Umbilical cord (tissue), 2 donors: ENCODE measurements around the gene ATP11C. TPM values are rescaled to one million over a fixed set of nuclear protein-coding genes. Genes with fewer than 3 reads are reported as not detected.

Experiments
- DNase-seq: peaks from one replicate; pipeline ENCODE4 v3.0.0-alpha.2; 2015; ENCODE audit warnings: low spot score
- total RNA-seq: library from RNA; depleted of rRNA; stranded (reverse); fragments of >200 nt; gene quantifications from one replicate; pipeline ENCODE4 v1.2.3, GENCODE V29; 2014; ENCODE audit warnings: low replicate concordance; ENCODE audit not compliant: insufficient read depth

The ATP11C gene
- total RNA-seq, 1 donor from 2014 or later, result 27.4 TPM

DNA sequence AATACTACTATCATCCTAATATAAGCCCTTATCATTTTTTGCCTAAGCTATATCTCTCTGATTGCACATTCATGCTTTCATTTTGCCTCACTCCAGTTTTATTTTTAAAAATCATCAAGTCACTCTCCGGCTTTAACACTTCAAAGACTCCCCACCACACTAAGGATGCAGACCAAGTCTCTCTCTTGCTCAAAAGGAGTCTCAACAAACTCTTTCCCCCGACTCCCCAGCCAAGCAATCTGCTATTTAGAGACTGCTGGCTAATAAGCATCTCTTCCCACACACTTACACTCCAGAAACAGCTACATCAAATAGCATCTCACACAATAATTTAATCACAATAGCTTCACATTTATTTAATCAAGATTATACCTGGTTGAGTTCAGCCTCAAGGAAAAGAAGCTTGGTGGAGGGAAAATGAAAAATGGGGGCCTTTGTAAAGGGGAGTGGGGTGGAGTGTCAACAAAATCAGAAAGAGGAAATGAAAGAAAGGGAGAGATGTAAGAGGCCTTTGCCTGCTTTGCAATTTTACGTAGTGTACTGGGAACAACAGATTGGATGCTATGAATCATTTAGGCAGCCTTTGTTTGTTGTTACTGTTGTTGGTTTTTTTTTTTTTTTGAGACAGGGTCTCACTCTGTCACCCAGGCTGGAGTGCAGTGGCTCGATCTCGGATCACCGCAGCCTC, 120.8 kb downstream of the ATP11C start:
- no peak for DNase-seq

DNA sequence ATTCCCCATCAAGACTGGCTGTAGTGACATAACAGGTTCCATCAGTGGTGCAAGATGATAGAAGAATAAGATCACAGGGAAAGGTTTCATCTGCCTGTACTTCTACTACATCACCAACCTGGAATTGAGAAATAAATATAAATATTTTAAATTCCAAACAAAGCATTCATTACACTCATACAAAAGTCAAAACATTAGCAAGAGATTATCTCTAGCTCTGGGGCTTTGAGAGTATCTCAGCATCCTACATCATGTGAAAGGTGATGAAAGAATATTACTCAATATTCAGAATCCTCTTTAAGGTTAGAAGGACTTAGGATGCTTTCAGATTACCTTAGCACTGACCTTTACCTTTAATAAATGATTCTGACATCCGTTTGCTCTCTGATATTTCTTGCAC, 128.4 kb downstream of the ATP11C start:
- DNase-seq, result no peak

DNA sequence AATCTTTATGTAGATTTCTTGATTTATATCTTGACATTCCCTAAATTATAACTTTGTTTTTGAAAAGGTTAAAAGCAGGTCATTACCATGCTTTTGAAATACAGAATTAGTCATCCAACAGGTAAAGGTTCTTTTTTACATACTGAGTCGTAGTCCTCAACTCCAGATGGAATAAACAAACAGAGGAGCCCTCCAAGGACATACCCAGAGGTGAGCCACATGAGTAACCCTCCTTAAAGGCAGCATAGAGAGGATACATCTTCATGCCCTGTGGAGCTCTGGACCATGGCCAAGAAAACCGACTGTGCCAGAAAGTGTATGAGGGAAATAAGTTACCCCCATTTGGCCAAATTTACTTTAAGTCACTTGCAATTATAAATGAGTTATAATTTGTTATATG, 129.6 kb downstream of the ATP11C start:
- no peak for DNase-seq

DNA sequence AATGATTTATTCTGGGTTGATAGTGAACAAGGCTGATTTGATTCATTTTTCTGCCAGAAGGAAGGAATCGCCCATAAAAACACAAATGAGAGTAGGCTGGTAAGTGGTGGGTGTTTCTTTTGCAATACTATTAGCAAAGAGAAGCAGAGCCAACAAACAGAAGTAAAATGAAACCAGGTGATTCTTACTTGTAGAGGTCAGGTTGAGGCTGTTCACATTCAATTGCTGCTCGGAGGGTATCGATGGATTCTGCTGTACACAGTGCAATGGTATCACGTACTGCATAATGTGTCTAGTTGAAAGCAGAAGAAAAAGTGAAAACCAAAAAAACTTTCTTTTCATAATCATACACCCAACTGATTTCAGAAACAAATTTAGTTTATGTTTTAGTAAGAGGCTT, 130.8 kb downstream of the ATP11C start:
- no peak for DNase-seq

DNA sequence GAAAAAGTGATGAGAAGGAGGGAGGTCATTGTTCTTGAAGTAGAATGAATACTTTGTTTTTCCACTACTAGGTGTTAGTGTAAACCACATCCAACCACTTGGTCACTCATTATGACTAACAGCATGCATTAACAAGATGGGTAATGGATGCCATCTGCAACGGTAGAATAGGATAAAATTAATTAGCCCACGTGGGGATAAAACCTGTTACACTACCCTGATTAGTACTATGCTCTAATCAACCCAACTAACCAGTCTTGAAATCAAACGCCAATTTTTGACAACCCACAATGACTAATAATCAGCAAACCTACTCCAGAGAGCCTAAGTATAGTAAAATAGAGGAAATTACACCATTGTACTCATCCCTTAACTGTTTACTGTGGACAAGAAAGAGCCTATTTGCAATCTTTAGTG, 131.4 kb downstream of the ATP11C start:
- no peak for DNase-seq

DNA sequence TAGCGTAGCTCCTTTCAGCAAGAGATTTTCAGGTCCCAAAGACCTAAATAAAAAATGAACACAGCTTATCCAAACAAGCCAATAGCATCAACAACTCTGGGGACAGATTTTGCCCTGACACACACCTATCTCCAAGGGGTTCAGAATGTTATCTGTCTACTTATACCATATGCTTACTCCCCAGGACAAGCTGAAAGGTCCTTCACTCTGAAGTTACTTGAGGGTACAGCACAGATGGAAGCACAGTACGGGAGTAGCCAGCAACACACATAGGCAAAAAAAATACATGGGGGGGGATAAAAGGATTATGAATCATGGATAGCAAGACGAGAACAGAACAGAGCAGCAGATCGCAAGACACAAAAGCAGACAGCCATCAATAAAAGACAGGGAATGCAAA, 134.2 kb downstream of the ATP11C start:
- no peak for DNase-seq

DNA sequence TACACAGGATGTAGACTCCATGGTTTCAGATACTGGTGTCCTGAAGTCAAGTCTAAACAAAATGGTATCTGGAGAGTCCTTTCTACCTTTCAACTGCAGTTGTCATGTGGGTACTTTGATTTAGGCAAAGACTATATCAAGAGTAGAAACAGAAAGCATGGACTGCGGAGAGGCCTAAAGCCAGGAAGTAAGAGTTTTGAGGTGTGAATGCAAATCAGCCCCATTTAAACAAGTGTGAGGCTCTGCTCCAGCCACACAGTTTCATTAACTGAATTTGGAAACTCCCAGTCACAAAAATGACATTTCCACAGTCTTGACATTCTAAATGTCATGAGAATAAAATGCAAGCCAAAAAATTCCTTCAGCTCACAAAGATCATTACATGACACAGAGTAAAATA, 137.7 kb downstream of the ATP11C start:
- no peak for DNase-seq

DNA sequence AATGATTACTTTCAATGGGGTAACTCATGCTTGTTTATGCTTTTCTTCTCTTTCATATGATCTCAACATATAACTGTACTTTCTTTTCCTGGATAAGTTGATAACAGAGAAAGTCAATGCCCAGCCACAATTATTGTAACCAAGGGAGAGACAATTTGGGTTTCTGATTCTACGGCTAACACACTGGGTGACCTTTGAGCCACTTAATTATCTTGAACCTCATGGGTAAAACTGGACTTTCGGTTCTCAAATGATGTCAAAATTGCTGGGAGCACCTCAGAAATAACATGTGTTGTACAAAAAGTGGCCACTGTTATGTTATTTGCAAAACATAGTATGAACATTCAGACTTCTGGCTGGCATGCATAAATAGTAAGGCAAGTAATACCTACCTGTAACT, 145.3 kb downstream of the ATP11C start:
- no peak for DNase-seq

DNA sequence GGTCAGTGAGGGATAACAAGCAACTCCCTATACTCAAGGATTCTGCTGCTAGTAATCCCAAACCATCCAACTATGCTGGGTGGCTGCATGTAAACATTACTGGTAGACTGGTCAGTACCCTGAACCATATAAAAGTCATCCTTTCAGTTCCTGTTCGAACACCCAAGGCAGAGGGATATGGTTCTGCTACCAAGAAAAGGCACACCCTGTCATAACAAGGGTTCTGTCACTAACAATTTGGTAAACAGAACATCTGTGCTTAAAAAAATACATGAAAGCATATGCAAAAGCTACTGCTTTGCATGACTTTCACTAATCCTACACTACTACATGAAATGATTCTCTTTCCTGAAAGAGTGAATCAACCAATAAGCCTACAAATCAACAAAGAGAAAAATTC, 148.0 kb downstream of the ATP11C start:
- DNase-seq, result no peak

DNA sequence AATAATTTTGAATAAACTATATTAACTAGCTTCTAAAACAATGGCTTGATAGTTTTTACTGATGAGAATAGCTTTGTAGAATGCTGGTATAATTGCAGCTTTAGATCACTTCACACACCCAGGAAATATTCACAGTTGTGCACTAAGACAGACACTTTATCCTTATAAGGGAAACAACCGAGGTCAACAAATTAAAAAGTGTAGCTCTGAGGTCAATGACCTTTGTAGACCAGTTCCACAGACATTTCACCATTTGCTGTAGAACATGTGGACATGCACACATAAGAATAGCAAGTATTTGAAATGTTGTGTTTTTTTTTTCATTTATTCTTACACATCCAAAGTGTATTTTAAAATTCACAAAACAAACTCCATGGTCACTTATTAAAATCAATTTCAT, 148.9 kb downstream of the ATP11C start:
- DNase-seq, result no peak

DNA sequence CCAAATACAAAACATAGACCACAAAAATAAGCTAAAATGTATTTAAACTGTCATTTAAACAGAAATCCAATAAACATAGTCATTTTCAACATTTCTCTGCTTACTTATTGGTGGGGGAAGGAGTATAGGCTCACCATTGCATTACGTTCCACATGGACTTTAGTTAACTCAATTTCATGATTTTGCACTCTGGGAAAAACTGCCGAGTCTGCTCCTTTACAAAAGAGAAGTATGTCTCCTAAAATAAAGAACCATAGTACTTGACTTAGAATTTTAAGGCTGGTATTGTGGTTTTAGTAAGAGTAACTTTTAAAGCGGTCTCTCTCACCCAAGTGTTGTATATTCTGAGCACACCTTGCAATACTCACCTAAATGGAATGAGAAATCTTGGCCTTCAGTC, 149.8 kb downstream of the ATP11C start:
- DNase-seq, result no peak

DNA sequence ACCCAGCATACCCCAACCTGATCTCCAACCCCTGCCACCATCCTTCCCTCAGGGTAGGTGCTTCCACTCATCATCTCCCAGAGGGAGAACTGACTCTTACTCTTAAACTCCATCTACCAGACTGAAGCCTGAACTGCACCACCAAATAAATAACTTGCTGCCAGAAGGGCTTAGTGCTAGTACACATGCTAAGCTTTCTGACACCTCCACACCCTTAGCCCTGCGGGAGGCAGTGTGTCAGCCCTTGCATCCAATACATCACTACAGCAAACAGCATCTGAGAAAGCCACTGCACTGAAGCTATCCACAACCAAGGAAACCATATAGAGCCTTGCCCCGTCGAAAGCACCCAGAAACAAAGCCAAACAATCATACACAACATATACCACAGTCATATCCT, 156.3 kb downstream of the ATP11C start:
- DNase-seq, result no peak

DNA sequence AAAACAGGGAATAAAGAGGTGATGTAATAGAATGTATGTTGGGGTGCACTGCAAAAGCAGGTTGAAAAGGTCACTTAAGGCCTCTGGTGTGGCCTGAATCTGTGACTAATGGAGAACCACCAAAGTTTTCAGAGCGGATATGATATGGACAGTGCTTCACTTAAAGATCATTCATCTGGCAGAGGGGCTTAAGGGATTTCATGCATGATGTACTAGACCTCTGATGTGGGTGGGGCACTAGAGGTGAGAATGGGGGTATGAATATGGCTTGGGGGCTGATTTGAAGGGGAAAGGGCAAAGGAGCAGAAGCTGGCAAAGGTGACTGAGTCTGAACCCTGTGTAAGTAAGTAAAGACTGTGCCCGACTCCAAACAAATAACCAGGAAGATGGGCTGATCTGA, 162.5 kb downstream of the ATP11C start:
- no peak for DNase-seq

DNA sequence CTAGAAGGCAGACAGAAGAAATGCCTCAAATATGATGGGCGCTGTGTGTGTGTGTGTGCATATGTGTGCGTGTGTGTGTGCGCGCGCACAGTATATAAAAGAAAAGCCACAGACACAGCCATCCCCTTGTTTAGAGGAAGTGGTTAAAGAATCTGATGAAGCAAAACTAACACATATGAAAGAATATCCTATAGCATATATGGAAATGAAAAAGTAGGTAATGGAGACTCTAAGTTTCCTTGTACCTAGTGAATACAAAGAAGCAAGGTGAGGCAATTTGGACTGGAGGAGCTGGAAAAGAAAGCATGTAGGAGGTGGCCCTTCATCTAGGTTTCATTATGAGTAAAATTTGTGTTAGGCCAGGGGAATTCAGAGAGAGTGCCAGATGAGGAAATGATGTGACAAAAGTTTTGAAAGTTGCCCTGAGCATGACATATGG, 166.3 kb downstream of the ATP11C start:
- no peak for DNase-seq

DNA sequence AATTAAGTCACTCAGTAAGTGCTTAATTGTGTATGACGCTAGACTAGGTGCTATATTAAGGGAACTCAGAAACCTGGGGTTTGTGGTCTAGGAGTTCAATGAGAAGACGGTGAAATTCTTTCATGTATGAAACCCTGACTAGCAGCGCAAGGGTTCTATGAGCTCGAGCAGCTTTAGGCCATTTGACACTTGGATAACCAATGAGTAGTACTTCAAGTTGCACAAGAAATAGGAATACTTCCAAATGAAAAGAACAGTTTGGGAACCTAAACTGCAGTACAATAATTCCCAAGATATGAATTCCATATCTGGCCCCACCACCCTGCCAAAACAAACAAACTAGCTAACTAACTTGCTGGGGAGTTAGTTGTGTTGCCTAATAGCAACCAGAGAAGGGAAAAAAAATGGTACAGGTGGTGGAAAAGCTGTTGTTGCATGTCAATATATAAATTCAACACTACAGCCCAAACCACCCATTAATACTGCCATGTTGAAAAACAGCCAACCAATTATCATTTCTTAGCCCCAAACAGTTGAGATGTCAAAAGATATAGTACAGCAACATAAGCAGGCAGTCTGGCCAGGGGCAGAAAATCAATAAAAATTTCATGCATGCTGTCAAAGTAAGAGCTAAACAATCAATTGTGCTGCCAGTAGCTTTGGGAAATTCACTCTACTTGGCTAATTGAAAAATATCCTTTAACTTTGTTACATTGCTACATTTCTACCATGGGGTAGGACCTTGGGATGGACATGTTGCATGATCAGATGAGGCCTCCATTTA, 170.3 kb downstream of the ATP11C start:
- no peak for DNase-seq

DNA sequence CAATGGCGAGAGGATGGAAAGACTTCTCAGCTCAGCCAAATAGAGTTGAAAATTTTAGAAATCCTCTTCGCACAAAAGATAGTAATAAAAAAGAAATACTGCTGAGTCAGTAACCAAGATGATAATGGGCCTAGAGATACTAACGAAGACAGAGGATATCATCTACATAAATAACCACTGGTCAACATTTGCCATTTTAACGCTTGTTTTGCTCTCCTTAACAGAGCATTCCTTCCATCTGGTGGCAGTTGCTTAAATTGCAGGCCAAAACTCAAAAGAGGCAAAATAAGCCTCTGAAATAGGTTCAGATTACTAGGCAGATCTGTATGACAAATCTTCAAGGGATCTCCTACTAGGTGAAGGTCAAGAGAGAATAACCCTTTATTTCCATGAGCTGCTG, 173.2 kb downstream of the ATP11C start:
- DNase-seq, result no peak

DNA sequence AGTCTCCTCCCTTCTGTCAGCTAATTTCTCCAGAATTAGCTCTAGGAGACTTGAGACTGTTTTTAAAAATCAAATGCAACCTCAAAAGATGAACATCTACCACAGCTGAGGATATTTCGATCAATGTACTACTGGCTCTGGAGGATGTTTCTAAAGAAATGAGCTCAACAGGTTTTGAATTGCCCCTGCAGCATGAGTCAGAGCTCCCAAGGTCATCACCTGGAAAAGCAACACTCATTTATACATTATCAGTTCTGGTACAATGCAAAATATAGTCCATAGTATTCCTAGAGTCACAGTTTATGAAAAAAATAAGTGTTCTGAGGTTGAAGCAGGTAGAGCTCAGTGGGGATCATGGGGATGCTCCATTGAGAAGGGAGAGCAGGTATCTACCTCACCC, 174.0 kb downstream of the ATP11C start:
- DNase-seq, result no peak

DNA sequence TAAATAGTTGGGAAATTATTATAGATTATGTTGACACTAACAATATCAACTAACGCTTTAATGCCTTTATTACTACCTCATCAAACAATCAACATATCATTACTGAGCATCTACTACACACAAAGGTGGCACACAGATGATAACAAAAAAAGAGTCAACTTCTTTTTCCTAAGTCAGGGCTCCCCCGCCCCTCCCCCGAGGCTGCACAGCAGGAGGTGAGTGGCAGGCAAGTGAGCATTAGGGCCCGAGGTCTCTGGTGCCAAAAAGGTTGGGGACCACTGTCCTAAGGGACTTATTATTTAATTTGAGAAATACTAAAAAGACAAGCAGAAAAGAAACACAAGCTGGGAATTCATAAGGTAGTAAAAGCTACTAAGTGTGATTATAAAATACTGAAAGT, 174.6 kb downstream of the ATP11C start:
- no peak for DNase-seq

DNA sequence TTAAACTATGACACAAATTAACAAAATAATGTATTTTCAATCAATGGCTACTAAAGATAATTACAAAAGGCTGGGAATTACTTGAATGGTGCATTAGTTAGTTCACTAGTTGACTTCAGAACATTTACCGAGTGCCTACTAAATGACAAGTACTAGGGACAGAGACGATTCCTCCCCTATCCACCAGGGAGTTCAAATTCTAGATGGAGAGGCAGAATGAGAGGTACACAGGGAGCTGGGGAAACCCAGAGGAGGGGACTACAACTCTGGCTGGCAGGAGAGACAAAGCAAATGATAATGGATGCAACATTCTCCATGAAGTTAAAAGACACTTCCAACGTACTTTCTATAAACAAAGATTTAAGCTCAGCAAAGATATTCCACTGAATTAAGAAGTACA, 181.8 kb downstream of the ATP11C start:
- no peak for DNase-seq

DNA sequence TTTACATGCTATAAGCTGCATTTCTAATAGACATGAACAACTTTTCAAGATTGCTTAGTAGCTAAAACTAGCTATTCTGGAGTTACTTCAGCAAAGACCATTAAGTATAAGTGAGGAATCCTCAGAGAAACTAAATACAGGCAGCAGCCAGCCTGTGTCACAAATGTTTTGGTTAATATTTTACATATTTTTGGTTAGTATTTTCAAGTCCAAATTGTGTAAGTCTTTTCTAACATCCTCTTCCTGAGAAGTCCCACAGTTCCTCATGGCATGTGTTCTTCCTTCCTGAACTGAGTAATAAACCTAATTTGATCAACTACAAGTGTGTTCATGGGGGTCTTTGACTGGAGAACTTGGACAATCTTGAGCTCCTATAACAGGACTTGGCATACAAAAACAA, 182.5 kb downstream of the ATP11C start:
- no peak for DNase-seq

DNA sequence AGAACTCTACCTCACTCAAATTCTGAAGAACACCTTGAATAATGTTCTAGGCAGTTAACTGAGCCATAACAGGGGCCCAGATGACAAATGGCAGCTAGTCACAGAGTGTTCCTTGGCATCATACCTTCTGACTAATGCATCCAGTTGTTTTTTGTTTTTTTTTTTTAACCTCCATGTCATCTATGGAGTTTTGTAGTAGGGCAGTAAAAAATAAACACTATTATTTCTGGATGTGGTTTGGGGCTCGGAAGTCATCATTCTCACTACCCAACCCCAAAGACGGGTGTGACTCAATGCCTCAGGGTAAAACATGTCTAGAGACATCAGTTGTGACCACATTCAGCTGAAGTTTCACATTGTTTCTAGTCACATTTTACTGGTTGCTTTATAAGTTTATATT, 193.7 kb downstream of the ATP11C start:
- no peak for DNase-seq

DNA sequence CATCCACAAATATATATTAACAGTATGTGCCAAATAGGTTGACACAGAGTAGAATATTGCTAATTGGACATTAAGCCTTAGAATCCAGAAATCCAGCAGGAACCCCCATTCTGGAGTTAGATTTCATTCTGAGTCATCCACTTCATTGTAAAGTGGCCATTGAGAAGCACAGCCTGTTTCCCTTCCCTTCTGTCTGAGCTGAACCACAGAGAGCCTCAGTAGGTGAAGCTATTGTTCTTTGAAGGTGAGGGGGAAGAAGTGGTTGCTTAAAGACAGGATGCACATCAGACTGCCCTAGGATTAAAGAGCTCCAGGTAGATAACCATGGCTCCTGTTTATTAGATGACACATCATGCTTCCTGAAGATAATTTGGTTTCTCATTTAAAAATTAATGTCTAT, 194.3 kb downstream of the ATP11C start:
- no peak for DNase-seq

DNA sequence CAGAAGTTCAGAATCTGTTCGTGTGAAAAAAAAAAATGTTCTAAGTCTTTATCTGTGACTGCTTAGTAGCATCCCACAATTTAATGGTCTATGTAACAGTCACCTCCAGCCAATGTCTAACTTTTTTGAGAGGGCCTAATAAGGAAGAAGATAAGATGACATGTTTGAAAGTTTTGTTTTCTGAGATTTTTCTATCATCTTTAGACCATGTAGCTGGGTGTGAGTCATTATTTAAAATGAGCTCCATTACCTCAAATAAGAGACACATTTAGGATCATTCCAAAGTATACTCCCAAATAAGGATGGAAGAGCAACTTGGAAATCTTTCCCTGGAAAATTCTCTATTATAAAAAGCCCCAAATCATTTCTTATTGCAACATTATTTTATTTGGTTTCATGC, 196.7 kb downstream of the ATP11C start:
- no peak for DNase-seq
